Thyroid gland (tissue), 4 donors: Measurements from ENCODE around the gene PRR13. TPM values are rescaled to one million over a fixed set of nuclear protein-coding genes. Genes with fewer than 3 reads are reported as not detected.
"Not testable (repeated sequence)": the region's sequence is repeated elsewhere in the genome, so short reads cannot be mapped to it uniquely, and the experiment has no call there.

ENCODE experiments used
- DNase-seq, 2 donors: peaks; one replicate each; pipeline ENCODE4 v3.0.0-alpha.2; 2019
- H3K27ac ChIP-seq, 3 donors: fragments of 200-600 bp; sonication (generic); 1 replicate in 2 of 3; 2 replicates in 1 of 3; pipeline ENCODE4 v1.5.1; 2016 to 2019; ENCODE audit warnings: mild to moderate bottlenecking in 1 of 3, moderate library complexity in 1 of 3
- H3K27me3 ChIP-seq: fragments of 200-600 bp; sonication (generic); one replicate; pipeline ENCODE4 v1.5.1; 2019
- H3K36me3 ChIP-seq, 2 donors: fragments of 200-600 bp; sonication (generic); one replicate each; pipeline ENCODE4 v1.5.1; 2016 to 2019
- H3K4me1 ChIP-seq, 2 donors: fragments of 200-600 bp; sonication (generic); one replicate each; pipeline ENCODE4 v1.5.1; 2017 to 2019
- H3K4me3 ChIP-seq, 3 donors: fragments of 200-600 bp; sonication (generic); replicated peaks in 1 of 3; 1 replicate in 2 of 3; 2 replicates in 1 of 3; pipeline ENCODE4 v1.5.1; 2016; ENCODE audit warnings: mild to moderate bottlenecking in 1 of 3
- H3K9me3 ChIP-seq: fragments of 200-600 bp; sonication (generic); one replicate; pipeline ENCODE4 v1.5.1; 2017
- CTCF ChIP-seq, 6 experiments: fragments of 200-600 bp in 3 of 6; fragments of 450-650 bp in 3 of 6; sonication (generic) in 3 of 6; IDR thresholded peaks; one replicate each; pipeline ENCODE4 v1.5.1; 2016 to 2019; ENCODE audit warnings: antibody characterized with exemption in 6 of 6, mild to moderate bottlenecking in 2 of 6, inconsistent platforms in 1 of 6, moderate library complexity in 1 of 6
- POLR2A ChIP-seq, 2 donors: fragments of 450-650 bp; IDR thresholded peaks; one replicate each; pipeline ENCODE4 v1.6.1; 2017; ENCODE audit warnings: antibody characterized with exemption in 2 of 2, mild to moderate bottlenecking in 2 of 2, moderate library complexity in 1 of 2
- WGBS, 2 donors: methylation state at CpG; one replicate each; pipeline ENCODE4 v1.1.5; 2017; 5-methylcytosine and 5-hydroxymethylcytosine counted together
- intact Hi-C: fragments of 100-400 bp; cut with DNase I; formaldehyde crosslinking; loops from one replicate; pipeline ENCODE4 v1.15.1; 2023
- total RNA-seq, 4 donors: library from RNA; depleted of rRNA; stranded (reverse); fragments of >200 nt; gene quantifications; one replicate each; pipeline ENCODE4 v1.2.3, GENCODE V29; 2016

The PRR13 gene
- total RNA-seq, 4 donors from 2014 or later: 51.6 to 83.6 (median 68.9) TPM

- no peak overlapping the region for H3K4me3 ChIP-seq
- H3K9me3 ChIP-seq: no peaks in the 10 kb centered on the region
- H3K4me1 ChIP-seq: peaks cover 10 to 26% of the 10 kb centered on the region in 2 donors
- peaks cover 6 to 9% of the 10 kb centered on the region in 2 donors for H3K36me3 ChIP-seq
- intact Hi-C loops: no loop called here
- no peak overlapping the region for H3K27ac ChIP-seq
- no peaks in the 10 kb centered on the region for H3K27me3 ChIP-seq
- WGBS, 2 donors: 98 to 99% methylated on average over 4 of the region's 4 CpGs
- no peak for DNase-seq
- no peak for TF ChIP-seq POLR2A (IDR thresholded peaks at IDR 0.05)
- TF ChIP-seq CTCF (IDR thresholded peaks at IDR 0.05): no peak
Measured at GRCh38 chr12:53443955-53444354, 2.4 kb downstream of the PRR13 start.

GRCh38 chr12:53444593-53445325, 3.2 kb downstream of the PRR13 start:
- H3K9me3 ChIP-seq, H3K27me3 ChIP-seq, intact Hi-C loops, H3K36me3 ChIP-seq, H3K27ac ChIP-seq, DNase-seq, H3K4me3 ChIP-seq: not testable (repeated sequence)
- WGBS, 2 donors: 93% methylated on average over 10 to 11 of the region's 11 CpGs
- peaks cover 10 to 26% of the 10 kb centered on the region in 2 donors for H3K4me1 ChIP-seq

- no peak for DNase-seq
- H3K4me3 ChIP-seq: no peak overlapping the region
- H3K27ac ChIP-seq: no peak overlapping the region
- 89 to 91% methylated on average over 7 of the region's 7 CpGs for WGBS, 2 donors
- TF ChIP-seq CTCF (IDR thresholded peaks at IDR 0.05): no peak
- no peak for TF ChIP-seq POLR2A (IDR thresholded peaks at IDR 0.05)
- intact Hi-C loops: no loop called here
- no peaks in the 10 kb centered on the region for H3K9me3 ChIP-seq
- no peaks in the 10 kb centered on the region for H3K27me3 ChIP-seq
- H3K4me1 ChIP-seq: peaks cover 13 to 21% of the 10 kb centered on the region in 2 donors
- peaks cover 14 to 22% of the 10 kb centered on the region in 2 donors for H3K36me3 ChIP-seq
Measured at GRCh38 chr12:53450936-53451335, 9.4 kb downstream of the PRR13 start.

GRCh38 chr12:53451661-53452158, 10.2 kb downstream of the PRR13 start, which contains the start of gene PCBP2:
TSS of gene PCBP2 (plus strand) at chr12:53452102. CDS start at chr12:53454801, 2,699 bp downstream.
- H3K27ac ChIP-seq: peak within 1 kb of the TSS; percentile 99
- 1% methylated on average over 13 to 27 of the region's 32 CpGs for WGBS, 2 donors
- intact Hi-C loops: no loop called here
- H3K27me3 ChIP-seq: no peaks in the 10 kb centered on the region
- peak within 1 kb of the TSS; percentile 29 to 93 (median 91) for H3K4me3 ChIP-seq
- peak; percentile 36 to 99 (median 90) for TF ChIP-seq CTCF (IDR thresholded peaks at IDR 0.05)
- TF ChIP-seq POLR2A (IDR thresholded peaks at IDR 0.05): peak in 1 of 2 donors; percentile 90
- H3K36me3 ChIP-seq: peaks cover 22 to 30% of the 10 kb centered on the region in 2 donors
- DNase-seq: peak; percentile 98 to 99
- no peaks in the 10 kb centered on the region for H3K9me3 ChIP-seq
- peaks cover 13 to 21% of the 10 kb centered on the region in 2 donors for H3K4me1 ChIP-seq

DNA sequence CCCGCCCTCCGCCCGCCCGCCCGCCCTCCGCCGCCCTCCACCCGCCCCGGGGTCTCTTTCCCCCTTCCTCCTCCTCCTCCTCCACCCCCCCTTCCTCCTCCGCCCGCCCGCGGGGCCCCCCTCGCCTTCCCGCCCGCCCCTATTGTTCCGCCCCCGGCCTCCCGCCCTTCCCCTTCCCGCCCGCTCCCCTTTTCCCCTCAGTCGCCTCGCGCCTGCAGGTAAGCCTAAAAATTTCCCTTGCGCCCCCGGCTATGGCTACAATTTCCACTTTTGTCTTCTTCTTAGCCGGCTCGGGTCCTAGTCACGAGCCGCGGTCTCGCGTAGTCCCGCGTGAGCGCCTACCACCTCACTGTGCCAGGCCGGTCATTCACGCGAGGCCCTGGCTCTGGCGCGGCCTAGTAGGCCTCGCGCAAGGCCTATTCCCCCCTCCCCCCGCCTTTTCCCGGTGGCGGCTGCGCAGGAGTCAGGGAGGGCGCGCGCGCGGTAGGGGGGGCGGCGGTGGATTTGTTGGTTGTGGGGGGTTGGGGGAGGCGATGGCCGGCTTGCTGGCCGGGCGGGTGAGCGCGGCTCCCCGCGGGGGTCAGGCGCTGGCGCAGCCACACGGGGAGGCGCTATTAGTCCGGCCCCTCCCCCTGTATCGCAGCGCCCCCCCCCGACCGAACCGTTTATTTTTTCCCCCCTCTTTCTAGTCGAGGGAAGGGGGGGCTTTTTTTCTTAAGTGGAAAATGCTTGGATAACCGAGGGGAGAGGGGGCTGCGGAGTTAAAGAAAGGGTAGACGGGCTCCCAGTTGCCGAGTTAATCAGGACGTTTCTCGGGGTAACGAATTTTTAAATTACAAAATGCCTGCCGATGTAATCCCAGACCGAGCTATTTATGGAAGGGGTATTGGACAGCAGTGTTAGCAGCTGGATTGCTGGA, 10.9 kb downstream of the PRR13 start:
- intact Hi-C loops: no loop called here
- H3K4me1 ChIP-seq: peaks cover 13 to 21% of the 10 kb centered on the region in 2 donors
- H3K4me3 ChIP-seq: peak overlapping the region; percentile 29 to 93 (median 91)
- H3K36me3 ChIP-seq: peaks cover 26 to 37% of the 10 kb centered on the region in 2 donors
- H3K9me3 ChIP-seq: no peaks in the 10 kb centered on the region
- TF ChIP-seq CTCF (IDR thresholded peaks at IDR 0.05): peak in 2 of 6 experiments; percentile 15 to 40
- no peak for TF ChIP-seq POLR2A (IDR thresholded peaks at IDR 0.05)
- H3K27me3 ChIP-seq: no peaks in the 10 kb centered on the region
- peak overlapping the region; percentile 99 for H3K27ac ChIP-seq
- 0 to 1% methylated on average over 32 to 43 of the region's 82 CpGs for WGBS, 2 donors
- DNase-seq: peak; percentile 93 to 96
